GM18498 (cell line): Measurements from ENCODE around the gene MUC7.
A peak's percentile ranks its signal among the peaks of the same experiment; 100 is the strongest.
"Not testable (repeated sequence)": the region's sequence is repeated elsewhere in the genome, so short reads cannot be mapped to it uniquely, and the experiment has no call there.

Experiments used
- ATAC-seq: cut with Tn5 transposase; IDR thresholded peaks from one replicate; pipeline ENCODE4 v1.9.1; 2021; ENCODE audit warnings: mild to moderate bottlenecking, moderate library complexity; ENCODE audit not compliant: unreplicated experiment

The MUC7 gene

GRCh38 chr4:70471897-70472296, at the start of gene MUC7:
TSS of gene MUC7 (plus strand) at chr4:70472197. CDS start at chr4:70474022, 1,825 bp downstream.
- ATAC-seq: no peak

- ATAC-seq: no peak
Measured at GRCh38 chr4:70425306-70425705, 46.7 kb upstream of the MUC7 start.

GRCh38 chr4:70426789-70427188, 45.2 kb upstream of the MUC7 start:
- ATAC-seq: no peak

- ATAC-seq: no peak
Measured at GRCh38 chr4:70437197-70437596, 34.8 kb upstream of the MUC7 start.

- ATAC-seq: no peak
Measured at GRCh38 chr4:70442474-70442873, 29.5 kb upstream of the MUC7 start.

GRCh38 chr4:70443329-70443728, 28.7 kb upstream of the MUC7 start:
- ATAC-seq: no peak

- no peak for ATAC-seq
Measured at GRCh38 chr4:70449220-70449619, 22.8 kb upstream of the MUC7 start.

- no peak for ATAC-seq
Measured at GRCh38 chr4:70452946-70453345, 19.1 kb upstream of the MUC7 start.

GRCh38 chr4:70463335-70463734, 8.7 kb upstream of the MUC7 start:
- no peak for ATAC-seq

GRCh38 chr4:70473679-70474078, 1.7 kb downstream of the MUC7 start:
- ATAC-seq: no peak

- no peak for ATAC-seq
Measured at GRCh38 chr4:70488748-70489147, 16.8 kb downstream of the MUC7 start.

- no peak for ATAC-seq
Measured at GRCh38 chr4:70496231-70496630, 24.2 kb downstream of the MUC7 start.

- ATAC-seq: not testable (repeated sequence)
Measured at GRCh38 chr4:70501838-70502237, 29.8 kb downstream of the MUC7 start.

- no peak for ATAC-seq
Measured at GRCh38 chr4:70504733-70505132, 32.7 kb downstream of the MUC7 start.

- peak; percentile 92 for ATAC-seq
Measured at GRCh38 chr4:70505151-70505748, 33.3 kb downstream of the MUC7 start.

- ATAC-seq: no peak
Measured at GRCh38 chr4:70508801-70509200, 36.8 kb downstream of the MUC7 start.

- ATAC-seq: no peak
Measured at GRCh38 chr4:70511365-70511764, 39.4 kb downstream of the MUC7 start.

- no peak for ATAC-seq
Measured at GRCh38 chr4:70515367-70516250, 43.6 kb downstream of the MUC7 start.

- no peak for ATAC-seq
Measured at GRCh38 chr4:70518269-70518668, 46.3 kb downstream of the MUC7 start, which contains the start of gene AMTN. TSS of gene AMTN (plus strand) at chr4:70518569. CDS start at chr4:70518778, 209 bp downstream.

GRCh38 chr4:70518716-70519115, 46.7 kb downstream of the MUC7 start:
- no peak for ATAC-seq

- no peak for ATAC-seq
Measured at GRCh38 chr4:70522626-70523025, 50.6 kb downstream of the MUC7 start.

GRCh38 chr4:70530997-70531396, 59.0 kb downstream of the MUC7 start:
- no peak for ATAC-seq
